Nephron (organoid): ENCODE data around the gene ASIC2.

ENCODE experiments used
- H3K27ac Mint-ChIP-seq, 3 experiments: 2 replicates each; pipeline ENCODE4 v1.8.0; 2020; ENCODE audit warnings: mixed read lengths in 3 of 3, mild to moderate bottlenecking in 2 of 3, moderate library complexity in 1 of 3
- H3K27me3 Mint-ChIP-seq: 2 replicates; pipeline ENCODE4 v1.8.0; 2021; ENCODE audit warnings: low read depth, mild to moderate bottlenecking, moderate library complexity, mixed read lengths
- H3K36me3 Mint-ChIP-seq: 2 replicates; pipeline ENCODE4 v1.8.0; 2020; ENCODE audit warnings: low read depth, mixed read lengths
- H3K4me1 Mint-ChIP-seq: 2 replicates; pipeline ENCODE4 v1.8.0; 2020; ENCODE audit warnings: mixed read lengths
- H3K4me3 Mint-ChIP-seq, 3 experiments: 2 replicates each; pipeline ENCODE4 v1.8.0; 2020; ENCODE audit warnings: mild to moderate bottlenecking in 3 of 3, mixed read lengths in 3 of 3, moderate library complexity in 2 of 3
- H3K9me3 Mint-ChIP-seq: 2 replicates; pipeline ENCODE4 v1.8.0; 2020; ENCODE audit warnings: mixed read lengths
- CTCF ChIP-seq, 3 experiments: fragments of 200-600 bp; sonication (generic); IDR thresholded peaks; one replicate each; pipeline ENCODE4 v1.5.0; 2021; ENCODE audit warnings: antibody characterized with exemption in 3 of 3; ENCODE audit not compliant: unreplicated experiment in 3 of 3

The ASIC2 gene

GRCh38 chr17:33273743-33274410 is 19.2 kb downstream of the ASIC2 start:
- Mint-ChIP-seq H3K4me3 (no peak overlapping the region), H3K27me3 (peaks cover 24% of the 10 kb centered on the region), H3K4me1 (peaks cover 19% of the 10 kb centered on the region), H3K36me3 (no peaks in the 10 kb centered on the region), H3K27ac (no peak overlapping the region), H3K9me3 (no peaks in the 10 kb centered on the region)
- no peak for TF ChIP-seq CTCF (IDR thresholded peaks at IDR 0.05; ENCODE audit: unreplicated experiment in 3 of 3)

GRCh38 chr17:33273271-33273670 is 19.8 kb downstream of the ASIC2 start:
- Mint-ChIP-seq H3K4me3 (no peak overlapping the region), H3K27me3 (peaks cover 19% of the 10 kb centered on the region), H3K9me3 (no peaks in the 10 kb centered on the region), H3K36me3 (no peaks in the 10 kb centered on the region), H3K27ac (no peak overlapping the region), H3K4me1 (peaks cover 13% of the 10 kb centered on the region)
- no peak for TF ChIP-seq CTCF (IDR thresholded peaks at IDR 0.05; ENCODE audit: unreplicated experiment in 3 of 3)

- Mint-ChIP-seq H3K27me3 (peaks cover 19% of the 10 kb centered on the region), H3K36me3 (no peaks in the 10 kb centered on the region), H3K4me3 (no peak overlapping the region), H3K4me1 (peaks cover 5% of the 10 kb centered on the region), H3K9me3 (no peaks in the 10 kb centered on the region), H3K27ac (no peak overlapping the region)
- TF ChIP-seq CTCF (IDR thresholded peaks at IDR 0.05; ENCODE audit: unreplicated experiment in 3 of 3) = no peak
These were observed 20.7 kb downstream of the ASIC2 start for GRCh38 chr17:33272438-33272837.

- H3K9me3 Mint-ChIP-seq = no peaks in the 10 kb centered on the region
- no peak overlapping the region for H3K4me3 Mint-ChIP-seq
- H3K27ac Mint-ChIP-seq = no peak overlapping the region
- H3K36me3 Mint-ChIP-seq = no peaks in the 10 kb centered on the region
- no peaks in the 10 kb centered on the region for H3K4me1 Mint-ChIP-seq
- H3K27me3 Mint-ChIP-seq = peaks cover 9% of the 10 kb centered on the region
- no peak for TF ChIP-seq CTCF (IDR thresholded peaks at IDR 0.05; ENCODE audit: unreplicated experiment in 3 of 3)
These were observed 23.6 kb downstream of the ASIC2 start for GRCh38 chr17:33269337-33270060.

- Mint-ChIP-seq H3K4me1 (no peaks in the 10 kb centered on the region), H3K36me3 (no peaks in the 10 kb centered on the region)
These were observed 25.1 kb downstream of the ASIC2 start for GRCh38 chr17:33267851-33268548.

More at GRCh38 chr17:33267851-33268548, 25.1 kb downstream of the ASIC2 start:
- Mint-ChIP-seq H3K9me3 (no peaks in the 10 kb centered on the region), H3K4me3 (no peak overlapping the region), H3K27me3 (peaks cover 9% of the 10 kb centered on the region), H3K27ac (no peak overlapping the region)
- TF ChIP-seq CTCF (IDR thresholded peaks at IDR 0.05; ENCODE audit: unreplicated experiment in 3 of 3) = no peak
